Esophagus muscularis mucosa (tissue), 4 donors: Measurements from ENCODE around the gene HOTAIR.

ENCODE experiments used
- EP300 ChIP-seq: sonication (generic); formaldehyde crosslinking; IDR thresholded peaks from one replicate; pipeline ENCODE4 v1.6.1; 2017; ENCODE audit warnings: antibody characterized with exemption
- POLR2A ChIP-seq: fragments of 450-650 bp; IDR thresholded peaks from one replicate; pipeline ENCODE4 v1.6.1; 2017; ENCODE audit warnings: antibody characterized with exemption, moderate library complexity, mild to moderate bottlenecking, low read depth
- POLR2AphosphoS5 ChIP-seq, 2 donors: sonication (generic); formaldehyde crosslinking; IDR thresholded peaks; one replicate each; pipeline ENCODE4 v1.6.1; 2017; ENCODE audit warnings: antibody characterized with exemption in 2 of 2
- TF ChIP-seq, protein P1 (sequence below), 3 experiments: fragments of 200-600 bp in 2 of 3; fragments of 450-650 bp in 1 of 3; sonication (generic) in 2 of 3; IDR thresholded peaks; one replicate each; pipeline ENCODE4 v1.5.1; 2017 to 2019; ENCODE audit warnings: antibody characterized with exemption in 3 of 3, mild to moderate bottlenecking in 2 of 3, moderate library complexity in 1 of 3

DNA sequence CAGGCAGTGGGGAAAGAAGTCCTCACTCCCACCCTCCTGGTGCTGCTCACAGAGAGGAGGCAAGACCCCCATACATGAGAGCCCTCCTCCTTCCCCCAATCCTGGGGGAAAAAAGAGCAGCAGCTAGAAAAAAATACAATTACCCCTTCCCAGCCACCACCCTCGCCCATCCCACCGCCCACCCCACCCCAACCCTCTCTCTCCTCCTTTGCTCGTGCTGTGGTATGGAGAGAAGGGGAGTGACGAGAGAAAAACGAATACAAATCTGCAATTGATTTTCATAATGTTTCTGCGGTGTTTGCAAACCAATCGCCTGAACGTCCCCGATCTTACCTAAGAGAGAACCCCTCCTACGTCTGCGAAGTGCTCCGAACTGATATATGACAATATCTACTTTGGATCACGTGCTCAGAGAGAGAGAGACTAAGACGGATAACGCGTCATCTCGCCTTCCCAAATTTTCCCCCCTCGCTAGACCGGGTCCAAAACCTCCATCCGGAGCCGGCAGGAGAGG, 2.0 kb downstream of the HOTAIR start, which contains the start of gene HOXC11:
- TF ChIP-seq POLR2AphosphoS5 (IDR thresholded peaks at IDR 0.05) (no peak), EP300 (no peak), POLR2A (no peak)
- TF ChIP-seq, protein P1, sequence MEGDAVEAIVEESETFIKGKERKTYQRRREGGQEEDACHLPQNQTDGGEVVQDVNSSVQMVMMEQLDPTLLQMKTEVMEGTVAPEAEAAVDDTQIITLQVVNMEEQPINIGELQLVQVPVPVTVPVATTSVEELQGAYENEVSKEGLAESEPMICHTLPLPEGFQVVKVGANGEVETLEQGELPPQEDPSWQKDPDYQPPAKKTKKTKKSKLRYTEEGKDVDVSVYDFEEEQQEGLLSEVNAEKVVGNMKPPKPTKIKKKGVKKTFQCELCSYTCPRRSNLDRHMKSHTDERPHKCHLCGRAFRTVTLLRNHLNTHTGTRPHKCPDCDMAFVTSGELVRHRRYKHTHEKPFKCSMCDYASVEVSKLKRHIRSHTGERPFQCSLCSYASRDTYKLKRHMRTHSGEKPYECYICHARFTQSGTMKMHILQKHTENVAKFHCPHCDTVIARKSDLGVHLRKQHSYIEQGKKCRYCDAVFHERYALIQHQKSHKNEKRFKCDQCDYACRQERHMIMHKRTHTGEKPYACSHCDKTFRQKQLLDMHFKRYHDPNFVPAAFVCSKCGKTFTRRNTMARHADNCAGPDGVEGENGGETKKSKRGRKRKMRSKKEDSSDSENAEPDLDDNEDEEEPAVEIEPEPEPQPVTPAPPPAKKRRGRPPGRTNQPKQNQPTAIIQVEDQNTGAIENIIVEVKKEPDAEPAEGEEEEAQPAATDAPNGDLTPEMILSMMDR (IDR thresholded peaks at IDR 0.05), result no peak
